SK-N-SH (cell line): ENCODE measurements around the gene ARHGEF7. TPM values are rescaled to one million over a fixed set of nuclear protein-coding genes. Genes with fewer than 3 reads are reported as not detected.

ENCODE experiments used
- CTCF ChIA-PET: fragments of 300-600, 350-600 bp; formaldehyde crosslinking; extraction: SDS; loops from one replicate; lab custom pipeline; 2021; lab: Yijun Ruan, JAX
- POLR2A ChIA-PET: fragments of 350-600 bp; sonication (Branson Sonifier 250); formaldehyde crosslinking; extraction: SDS; loops from one replicate; lab custom pipeline; 2020; ENCODE audit warnings: antibody characterized with exemption, inconsistent platforms; lab: Yijun Ruan, JAX
- DNase-seq: peaks from one replicate; pipeline ENCODE4 v3.0.0; 2012
- H2AFZ ChIP-seq: fragments of 200-600 bp; sonication (generic); 2 replicates; pipeline ENCODE4 v1.8.1; 2016; ENCODE audit warnings: antibody characterized with exemption, mild to moderate bottlenecking, low read depth
- H3F3A ChIP-seq: fragments of 200-600 bp; sonication (generic); replicated peaks from 2 replicates; pipeline ENCODE3; 2016; ENCODE audit warnings: antibody characterized with exemption, mild to moderate bottlenecking; ENCODE audit not compliant: insufficient read depth
- H3K27ac ChIP-seq, 2 experiments: fragments of 200-500 bp in 1 of 2; fragments of 200-600 bp in 1 of 2; sonication (Bioruptor generic) in 1 of 2; sonication (generic), shearing (Covaris generic) in 1 of 2; 2 replicates each; pipeline versions ENCODE4 v1.5.1 to v1.6.1; 2014 to 2016; ENCODE audit warnings: low read depth in 2 of 2, inconsistent platforms in 1 of 2, low read length in 1 of 2, mild to moderate bottlenecking in 1 of 2, mixed read lengths in 1 of 2
- H3K27me3 ChIP-seq: fragments of 200-600 bp; sonication (generic), shearing (Covaris generic); 2 replicates; pipeline ENCODE4 v1.6.1; 2016; ENCODE audit warnings: mixed run types; ENCODE audit not compliant: insufficient read depth
- H3K36me3 ChIP-seq, 2 experiments: fragments of 200-500 bp in 1 of 2; fragments of 200-600 bp in 1 of 2; sonication (Bioruptor generic) in 1 of 2; sonication (generic) in 1 of 2; replicated peaks in 1 of 2; 2 replicates each; pipeline versions ENCODE3 to v1.5.1; 2014 to 2016; ENCODE audit warnings: low read length in 1 of 2, mild to moderate bottlenecking in 1 of 2; ENCODE audit not compliant: insufficient read depth in 2 of 2, control insufficient read depth in 1 of 2
- H3K4me1 ChIP-seq, 2 experiments: fragments of 200-500 bp in 1 of 2; fragments of 200-600 bp in 1 of 2; sonication (Bioruptor generic) in 1 of 2; sonication (generic), shearing (Covaris generic) in 1 of 2; 2 replicates each; pipeline versions ENCODE4 v1.5.1 to v1.6.1; 2014 to 2016; ENCODE audit warnings: low read depth in 1 of 2, low read length in 1 of 2, mixed run types in 1 of 2; ENCODE audit not compliant: insufficient read depth in 2 of 2, control insufficient read depth in 1 of 2
- H3K4me2 ChIP-seq: fragments of 200-600 bp; sonication (generic), shearing (Covaris generic); 2 replicates; pipeline ENCODE4 v1.6.1; 2017; ENCODE audit warnings: mixed run types
- H3K4me3 ChIP-seq, 2 experiments: fragments of 200-500 bp in 1 of 2; fragments of 200-600 bp in 1 of 2; sonication (Bioruptor generic) in 1 of 2; sonication (generic), shearing (Covaris generic) in 1 of 2; 2 replicates each; pipeline versions ENCODE4 v1.5.1 to v1.8.1; 2014 to 2016; ENCODE audit warnings: low read depth in 2 of 2, inconsistent platforms in 1 of 2, low read length in 1 of 2, mild to moderate bottlenecking in 1 of 2, mixed read lengths in 1 of 2, moderate library complexity in 1 of 2
- H3K79me2 ChIP-seq: fragments of 200-600 bp; sonication (generic); 2 replicates; pipeline ENCODE4 v1.8.1; 2017; ENCODE audit warnings: mild to moderate bottlenecking; ENCODE audit not compliant: insufficient read depth
- H3K9ac ChIP-seq: fragments of 200-600 bp; sonication (generic); 2 replicates; pipeline ENCODE4 v1.6.1; 2017; ENCODE audit warnings: mixed run types
- H3K9me2 ChIP-seq: fragments of 200-600 bp; sonication (generic); 2 replicates; pipeline ENCODE4 v1.6.1; 2017; ENCODE audit warnings: mixed run types
- H3K9me3 ChIP-seq: fragments of 200-600 bp; sonication (generic); 2 replicates; pipeline ENCODE4 v1.6.1; 2017; ENCODE audit warnings: mixed run types, mild to moderate bottlenecking, moderate library complexity
- H4K20me1 ChIP-seq: fragments of 200-600 bp; sonication (generic); 2 replicates; pipeline ENCODE4 v1.6.1; 2017; ENCODE audit warnings: mild to moderate bottlenecking, mixed run types; ENCODE audit not compliant: insufficient read depth
- CHD2 ChIP-seq: fragments of 150-350 bp; IDR thresholded peaks from 2 replicates; pipeline ENCODE4 v1.6.1; 2018; ENCODE audit warnings: low read length; ENCODE audit not compliant: partially characterized antibody
- CTCF ChIP-seq: fragments of 200-600 bp; sonication (generic); IDR thresholded peaks from 2 replicates; pipeline ENCODE4 v1.6.1; 2017; ENCODE audit warnings: antibody characterized with exemption, mild to moderate bottlenecking, moderate library complexity
- ELF1 ChIP-seq: IDR thresholded peaks from 2 replicates; pipeline ENCODE4 v1.4.0; 2012
- EP300 ChIP-seq, 2 experiments: IDR thresholded peaks; 2 replicates each; pipeline versions ENCODE4 v1.4.0 to v1.6.1; 2012; ENCODE audit warnings: borderline replicate concordance in 1 of 2, low read depth in 1 of 2, low read length in 1 of 2
- EZH2phosphoT487 ChIP-seq: fragments of 200-600 bp; sonication (generic); IDR thresholded peaks from 2 replicates; pipeline ENCODE4 v1.6.1; 2017; ENCODE audit warnings: low read depth, mixed run types, mild to moderate bottlenecking, antibody characterized with exemption, moderate library complexity, borderline replicate concordance
- FOXJ3 ChIP-seq: sonication (generic); formaldehyde crosslinking; IDR thresholded peaks from 2 replicates; pipeline ENCODE4 v1.5.1; 2020; ENCODE audit warnings: mild to moderate bottlenecking, missing genetic modification reagents
- FOXM1 ChIP-seq: IDR thresholded peaks from 2 replicates; pipeline ENCODE4 v1.4.0; 2012; ENCODE audit warnings: low read depth, mild to moderate bottlenecking
- GATA2 ChIP-seq: sonication (generic); formaldehyde crosslinking; IDR thresholded peaks from 2 replicates; pipeline ENCODE4 v1.5.0; 2020; ENCODE audit warnings: mild to moderate bottlenecking, missing genetic modification reagents
- IRF3 ChIP-seq: fragments of 150-350 bp; IDR thresholded peaks from 2 replicates; pipeline ENCODE4 v1.6.1; 2016; ENCODE audit warnings: mild to moderate bottlenecking, low read depth, low read length
- MEF2A ChIP-seq: IDR thresholded peaks from 2 replicates; pipeline ENCODE4 v1.4.0; 2012; ENCODE audit warnings: low read depth, borderline replicate concordance
- MXI1 ChIP-seq: IDR thresholded peaks from 2 replicates; pipeline ENCODE4 v1.6.1; 2012; ENCODE audit warnings: mild to moderate bottlenecking, low read depth, low read length, improper control_type of control experiment
- RAD21 ChIP-seq: IDR thresholded peaks from 2 replicates; pipeline ENCODE4 v1.6.1; 2012; ENCODE audit warnings: mild to moderate bottlenecking, low read length
- REST ChIP-seq: IDR thresholded peaks from 2 replicates; pipeline ENCODE4 v1.6.1; 2012; ENCODE audit warnings: mild to moderate bottlenecking, low read depth, low read length, moderate library complexity
- RXRA ChIP-seq: IDR thresholded peaks from 2 replicates; pipeline ENCODE4 v1.4.0; 2012; ENCODE audit warnings: low read depth, mild to moderate bottlenecking, borderline replicate concordance
- TCF12 ChIP-seq: IDR thresholded peaks from 2 replicates; pipeline ENCODE4 v1.4.0; 2012
- USF1 ChIP-seq: IDR thresholded peaks from 2 replicates; pipeline ENCODE4 v1.4.0; 2012; ENCODE audit warnings: low read depth, borderline replicate concordance
- USF2 ChIP-seq: fragments of 150-350 bp; IDR thresholded peaks from 2 replicates; pipeline ENCODE4 v1.6.1; 2017; ENCODE audit warnings: antibody characterized with exemption, low read length, low read depth, borderline replicate concordance
- WGBS: methylation state at CpG from one replicate; pipeline ENCODE4 v1.1.6; 2017; ENCODE audit warnings: low lambda C conversion rate; 5-methylcytosine and 5-hydroxymethylcytosine counted together
- polyA plus RNA-seq, 3 experiments: library from polyadenylated mRNA; depleted of rRNA; stranded (reverse); fragments of >200 nt; gene quantifications; 2 replicates each; pipeline ENCODE4 v1.2.3, GENCODE V29; 2012

Gene ARHGEF7
- polyA plus RNA-seq, 1 of the 3 experiments (the other 2 are of a cell fraction): 21.6 TPM

GRCh38 chr13:111304603-111305289 lies 189.6 kb downstream of the ARHGEF7 start:
- no peaks in the 10 kb centered on the region for H3K79me2 ChIP-seq

More at GRCh38 chr13:111304603-111305289, 189.6 kb downstream of the ARHGEF7 start:
- ChIA-PET CTCF (no interaction called here), POLR2A (no interaction called here)
- no peaks in the 10 kb centered on the region for H3K9me3 ChIP-seq
- H3K4me1 ChIP-seq: no peaks in the 10 kb centered on the region
- TF ChIP-seq RAD21 (no peak), EZH2phosphoT487 (no peak), IRF3 (no peak), USF1 (no peak), ELF1 (no peak), CHD2 (no peak), MXI1 (no peak), EP300 (IDR thresholded peaks at IDR 0.05; ENCODE audit: borderline replicate concordance in 1 of 2, low read depth in 1 of 2, low read length in 1 of 2) (no peak), MEF2A (no peak), CTCF (no peak), FOXJ3 (CRISPR knock-in tag) (no peak), RXRA (no peak), FOXM1 (no peak), TCF12 (no peak), USF2 (no peak), REST (no peak), GATA2 (no peak)
- H3K27ac ChIP-seq: no peak overlapping the region
- no peaks in the 10 kb centered on the region for H3K27me3 ChIP-seq
- no peak overlapping the region for H3K9ac ChIP-seq
- no peak overlapping the region for H2AFZ ChIP-seq
- no peak overlapping the region for H3K4me3 ChIP-seq
- no peaks in the 10 kb centered on the region for H3K9me2 ChIP-seq
- no peak for DNase-seq
- peaks cover 55 to 63% of the 10 kb centered on the region in 2 experiments for H3K36me3 ChIP-seq
- no peaks in the 10 kb centered on the region for H3F3A ChIP-seq
- WGBS: 95% methylated on average over 19 of the region's 20 CpGs
- H4K20me1 ChIP-seq: no peaks in the 10 kb centered on the region
- no peak overlapping the region for H3K4me2 ChIP-seq
